ENCODE measurements around the gene LIF.

GRCh38 chr22:30284666-30285065 lies 38.1 kb upstream of the LIF start:
- TF ChIP-seq CTCF (IDR thresholded peaks at IDR 0.05 in 4 of 5, conservative IDR thresholded peaks at IDR 0.05 in 1 of 5) (no peak), POLR2A (IDR thresholded peaks at IDR 0.05) (no peak)
